HG03565 (cell line): Measurements from ENCODE around the gene COPE.
"Not testable (repeated sequence)": the region's sequence is repeated elsewhere in the genome, so short reads cannot be mapped to it uniquely, and the experiment has no call there.

Source experiments
- ATAC-seq: cut with Tn5 transposase; IDR thresholded peaks from one replicate; pipeline ENCODE4 v1.9.1; 2021; ENCODE audit warnings: mild to moderate bottlenecking, moderate library complexity; ENCODE audit not compliant: unreplicated experiment

The COPE gene

DNA sequence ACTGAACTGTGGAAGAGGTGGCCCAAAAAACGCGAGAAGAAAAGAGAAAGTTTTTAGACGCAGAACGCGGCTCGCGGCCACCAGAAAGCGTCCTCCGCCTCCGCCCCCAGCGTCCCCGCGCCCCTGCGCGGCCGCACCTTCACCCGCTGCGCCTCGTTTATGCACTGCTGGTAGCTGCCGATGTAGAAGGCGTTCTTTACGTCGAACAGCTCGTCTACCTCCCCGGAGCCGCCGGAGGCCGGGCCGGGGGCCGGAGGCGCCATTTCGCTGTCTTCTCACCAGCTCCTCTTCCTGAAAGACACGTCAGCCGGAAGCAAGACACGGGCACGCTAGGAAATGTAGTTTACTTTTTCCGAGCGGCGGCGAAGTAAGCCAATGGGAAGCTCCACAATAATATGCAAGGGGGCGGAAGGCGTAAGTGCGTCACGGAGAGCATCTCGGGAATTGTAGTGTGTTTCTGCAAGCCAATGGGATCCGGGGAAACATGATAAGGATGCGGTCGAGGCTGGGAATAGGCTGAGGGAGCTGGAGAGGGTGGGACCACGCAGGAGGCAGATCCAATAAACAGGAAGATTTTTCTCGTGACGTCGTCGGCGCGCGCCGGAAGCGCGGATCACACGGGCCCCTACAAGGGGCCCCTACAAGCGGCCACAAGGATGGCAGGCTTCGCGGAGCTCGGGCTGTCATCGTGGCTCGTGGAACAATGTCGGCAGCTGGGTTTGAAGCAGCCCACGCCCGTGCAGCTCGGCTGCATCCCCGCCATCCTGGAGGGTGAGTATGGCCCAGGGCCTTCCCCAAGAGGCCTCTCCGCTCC, at the start of gene COPE, which contains the start of gene DDX49:
Gene COPE (minus strand): TSS at position 302 of the 814 bp plus-strand sequence. CDS start 39 bp downstream, at position 263.
Gene DDX49 (plus strand): TSS at position 630 of the 814 bp plus-strand sequence. CDS start 27 bp downstream, at position 657.
- ATAC-seq = peak; percentile 83

DNA sequence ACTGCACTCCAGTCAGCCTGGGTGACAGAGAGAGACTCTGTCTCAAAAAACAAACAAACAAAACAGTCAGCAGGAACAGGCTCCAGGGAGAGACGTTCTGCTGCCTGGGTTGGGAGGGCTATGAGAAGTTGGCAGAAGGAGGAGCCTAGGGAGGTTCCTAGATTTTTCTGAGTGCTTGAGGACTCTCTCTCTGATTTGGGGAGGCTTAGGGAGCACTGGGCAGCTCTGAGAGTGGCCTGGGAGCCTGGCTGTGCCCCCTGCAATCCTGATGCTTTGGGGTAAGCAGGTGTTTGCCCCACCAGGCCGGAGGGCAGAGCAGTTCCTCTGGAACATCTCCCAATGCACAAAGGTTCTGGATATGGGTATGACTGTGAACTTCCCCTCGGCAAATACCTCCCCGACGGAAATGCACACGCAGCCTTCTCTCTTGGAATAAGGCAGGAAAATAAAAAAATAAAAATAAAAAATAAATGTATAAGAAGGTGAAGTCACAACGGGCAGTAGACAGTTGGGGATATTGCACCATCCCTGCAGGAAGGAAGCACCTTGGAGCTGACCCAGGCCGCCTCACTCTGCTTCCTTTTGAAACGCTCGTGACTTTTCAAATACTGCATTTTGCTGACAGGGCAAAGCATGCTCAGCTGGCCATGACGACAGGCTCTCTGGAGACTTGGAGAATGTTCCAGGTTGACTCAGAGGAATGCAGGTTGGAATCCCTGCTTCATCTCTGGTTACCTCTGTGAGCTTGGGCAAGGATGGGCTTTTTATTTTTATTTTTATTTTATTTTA, 48.4 kb upstream of the COPE start:
- ATAC-seq = no peak

DNA sequence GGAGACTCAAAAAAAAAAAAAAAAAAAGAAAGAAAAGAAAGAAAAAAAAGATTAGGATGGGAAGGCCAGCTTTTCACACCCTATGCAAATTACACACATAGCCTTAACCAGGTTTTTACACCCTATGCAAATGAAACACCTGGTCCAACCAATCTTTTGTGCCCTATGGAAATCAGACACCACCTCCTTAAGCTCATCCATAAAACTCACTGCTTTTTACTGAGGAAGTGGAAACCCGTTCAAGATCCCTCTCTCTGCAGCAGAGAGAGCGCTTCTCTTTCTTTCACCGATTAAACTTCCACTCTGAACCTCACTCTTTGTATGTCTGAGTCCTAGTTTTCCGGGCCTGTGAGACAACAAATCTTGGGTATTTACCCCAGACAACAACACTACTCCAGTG, 47.1 kb upstream of the COPE start:
- ATAC-seq = no peak

DNA sequence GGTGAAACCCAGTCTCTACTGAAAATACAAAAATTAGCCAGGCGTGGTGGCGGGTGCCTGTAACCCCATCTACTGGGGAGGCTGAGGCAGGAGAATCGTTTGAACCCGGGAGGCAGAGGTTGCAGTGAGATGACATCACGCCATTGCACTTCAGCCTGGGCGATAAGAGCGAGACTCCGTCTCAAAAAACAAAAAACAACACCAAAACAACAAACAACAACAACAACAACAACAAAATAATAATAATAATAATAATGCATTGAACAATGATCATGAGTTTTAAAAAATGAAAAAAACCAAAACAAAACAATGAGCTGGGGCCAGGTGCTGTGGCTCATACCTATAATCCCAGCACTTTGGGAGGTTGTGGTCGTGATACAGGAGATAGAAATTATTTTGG, 44.9 kb upstream of the COPE start:
- ATAC-seq = no peak

DNA sequence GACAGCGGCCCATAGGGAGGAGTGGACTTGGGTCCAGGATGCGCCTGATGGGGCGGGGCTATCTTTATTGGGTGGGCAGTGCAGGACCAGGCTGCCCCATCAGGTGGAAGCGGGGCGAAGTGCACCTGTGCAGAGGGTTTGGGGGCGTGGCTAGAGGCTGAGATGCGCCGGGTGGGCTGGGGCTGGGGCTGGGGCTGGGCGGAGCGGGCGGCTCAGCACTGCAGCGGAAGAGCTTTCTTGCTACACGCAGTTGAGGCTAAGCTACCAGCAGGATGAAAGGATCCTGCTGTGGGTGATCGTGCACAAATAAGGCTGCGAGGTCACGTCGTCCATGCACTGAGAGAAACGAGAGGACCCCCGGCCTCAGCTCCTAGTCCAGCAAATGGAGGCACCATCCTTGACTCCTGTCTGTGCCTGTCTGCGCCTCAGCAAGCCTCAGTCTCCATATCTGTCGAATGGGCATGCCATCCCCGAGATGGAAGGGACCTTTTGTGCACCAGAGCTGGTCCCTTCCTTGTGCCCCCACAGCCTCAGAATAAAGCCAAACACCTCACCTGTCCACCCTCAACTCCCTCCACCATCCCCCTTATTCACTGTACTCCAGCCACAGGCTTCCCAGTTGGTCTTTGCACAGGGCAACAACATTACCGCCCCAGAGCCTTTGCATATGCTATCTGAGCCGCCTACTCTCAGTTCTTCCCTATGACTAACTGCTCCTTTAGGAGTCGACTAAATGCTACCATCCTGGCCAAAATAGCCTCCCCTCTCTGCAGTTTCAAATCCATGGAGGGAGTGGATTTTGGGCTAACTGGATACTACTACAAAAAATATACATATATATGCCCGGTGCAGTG, 42.8 kb upstream of the COPE start:
- no peak for ATAC-seq

DNA sequence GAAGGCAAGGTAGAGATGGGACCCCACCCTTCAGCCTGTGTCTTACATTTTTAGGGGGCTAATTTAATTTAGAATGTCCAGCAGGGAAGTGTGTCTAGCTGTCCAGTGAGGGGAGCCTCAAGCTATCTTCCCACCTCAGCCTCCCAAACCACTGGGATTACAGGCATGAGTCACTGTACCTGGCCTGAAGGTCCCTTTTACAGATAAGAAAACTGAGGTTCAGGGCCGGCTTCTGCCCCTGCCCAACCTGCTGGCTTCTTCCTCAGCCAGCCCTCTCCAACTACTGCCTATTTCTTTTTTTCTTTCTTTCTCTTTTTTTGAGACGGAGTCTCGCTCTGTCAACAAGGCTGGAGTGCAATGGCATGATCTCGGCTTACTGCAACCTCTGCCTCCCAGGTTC, 41.2 kb upstream of the COPE start:
- no peak for ATAC-seq

DNA sequence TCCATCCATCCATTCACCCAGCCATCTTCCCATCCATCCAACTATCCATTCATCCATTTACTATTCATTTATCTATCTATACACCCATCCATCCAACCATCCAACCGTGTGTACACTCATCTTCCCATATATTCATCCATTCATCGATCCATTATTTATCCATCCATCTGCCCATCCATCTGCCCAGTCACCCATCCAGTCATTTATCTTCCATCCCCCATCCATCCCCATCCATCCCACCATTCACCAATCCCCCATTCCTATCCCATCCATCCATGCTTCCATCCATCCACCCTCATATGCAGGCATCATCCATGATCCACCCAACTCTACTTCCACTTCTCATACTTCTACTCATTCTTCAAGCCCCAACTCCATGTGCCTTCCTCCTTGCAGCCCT, 35.9 kb upstream of the COPE start:
- no peak for ATAC-seq

DNA sequence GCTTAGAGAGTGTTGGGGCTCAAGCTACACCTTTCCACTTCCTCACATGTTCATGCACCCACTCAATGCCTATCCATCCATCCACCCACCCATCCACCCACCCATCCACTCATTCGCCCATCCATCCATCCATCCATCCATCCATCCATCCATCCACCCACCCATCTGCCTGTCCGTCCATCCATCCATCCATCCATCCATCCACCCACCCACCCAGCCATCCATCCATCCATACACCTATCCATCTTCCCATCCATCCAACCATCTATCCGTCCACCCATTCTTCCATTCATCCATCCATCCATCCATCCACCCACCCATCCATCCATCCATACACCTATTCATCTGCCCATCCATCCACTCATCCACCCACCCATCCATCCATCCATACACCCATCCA, 34.9 kb upstream of the COPE start:
- ATAC-seq = no peak

DNA sequence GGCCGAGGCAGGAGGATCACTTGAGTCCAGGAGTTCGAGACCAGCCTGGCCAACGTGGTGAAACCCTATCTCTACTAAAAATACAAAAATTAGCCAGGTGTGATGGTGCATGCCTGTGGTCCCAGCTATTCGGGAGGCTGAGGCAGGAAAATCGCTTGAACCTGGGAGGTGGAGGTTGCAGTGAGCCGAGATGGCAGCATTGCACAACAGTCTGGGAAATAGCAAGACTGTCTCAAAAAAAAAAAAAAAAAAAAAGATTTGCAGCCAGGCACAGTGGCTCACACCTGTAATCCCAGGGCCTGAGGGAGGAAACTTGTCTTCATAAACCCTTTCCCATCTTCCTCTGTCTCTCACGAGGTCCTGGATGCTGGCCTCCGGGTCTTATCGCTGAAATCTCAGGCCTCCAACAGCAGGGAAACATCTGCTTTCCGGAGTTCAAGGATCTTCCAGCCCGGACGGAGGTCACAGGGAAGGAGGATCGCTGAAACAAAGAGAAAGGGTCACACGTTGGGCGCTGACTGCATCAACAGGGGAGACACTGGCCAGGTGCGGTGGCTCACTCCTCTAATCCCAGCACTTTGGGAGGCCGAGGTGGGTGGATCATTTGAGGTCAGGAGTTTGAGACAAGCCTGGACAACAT, 33.3 kb upstream of the COPE start:
- ATAC-seq = not testable (repeated sequence)

DNA sequence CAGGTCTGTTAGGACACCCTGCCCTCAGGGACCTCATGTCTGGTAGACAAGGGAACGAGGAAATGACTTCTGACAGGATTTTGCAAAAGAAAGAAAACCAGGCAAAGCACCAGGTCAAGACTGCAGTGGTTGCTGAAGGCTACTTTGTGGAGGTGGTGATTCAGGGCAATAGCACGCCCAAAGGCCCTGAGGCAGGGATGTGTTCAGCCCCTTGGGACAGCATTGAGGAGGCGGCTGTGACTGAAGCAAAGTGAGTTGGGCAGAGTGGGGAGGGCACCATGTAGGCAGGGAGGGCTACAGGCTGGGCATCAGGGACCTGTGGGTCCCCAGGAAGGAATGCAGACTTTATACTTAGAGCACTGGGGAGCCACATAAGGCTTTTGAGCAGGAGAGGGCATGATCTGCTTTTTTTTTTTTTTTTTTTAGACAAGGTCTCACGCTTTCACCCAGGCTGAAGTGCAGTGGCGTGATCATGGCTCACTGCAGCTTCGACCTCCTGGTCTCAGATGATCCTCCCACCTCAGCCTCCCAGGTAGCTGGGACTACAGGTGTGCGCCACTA, 32.6 kb upstream of the COPE start:
- ATAC-seq = no peak

DNA sequence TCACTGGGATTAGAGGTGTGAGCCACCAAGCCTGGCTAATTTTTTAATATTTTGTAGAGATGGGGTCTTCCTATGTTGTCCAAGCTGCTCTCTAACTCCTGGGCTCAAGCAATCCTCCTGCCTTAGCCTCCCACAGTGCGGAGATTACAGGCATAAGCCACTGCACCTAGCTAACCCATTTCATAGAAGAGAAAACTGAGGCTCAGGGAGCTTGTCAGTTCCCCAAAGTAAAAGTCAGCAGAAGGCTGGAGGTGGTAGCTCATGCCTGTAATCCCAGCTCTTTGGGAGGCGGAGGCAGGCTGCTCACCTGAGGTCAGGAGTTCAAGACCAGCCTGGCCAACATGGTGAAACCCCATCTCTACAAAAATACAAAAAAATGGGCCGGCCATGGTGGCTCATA, 30.7 kb upstream of the COPE start:
- ATAC-seq = no peak

DNA sequence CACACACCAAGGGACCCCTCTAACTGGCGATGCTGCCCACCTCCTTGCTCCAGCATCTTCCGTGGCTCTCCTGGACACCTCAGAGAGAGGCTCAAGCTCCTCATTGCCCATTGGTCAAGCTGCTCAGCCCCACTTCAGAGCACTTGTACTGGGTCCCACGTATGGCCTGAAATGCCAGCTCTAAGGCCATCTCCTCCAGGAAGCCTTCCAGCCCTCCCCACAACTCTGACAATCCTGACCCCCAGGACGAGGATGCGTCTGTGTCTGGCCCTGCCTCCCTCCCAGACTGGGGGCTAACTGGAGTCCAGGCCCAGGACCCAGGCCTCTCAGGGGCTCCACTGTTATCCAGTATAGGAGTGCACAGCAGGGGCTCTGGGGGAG, 29.8 kb upstream of the COPE start:
- no peak for ATAC-seq

DNA sequence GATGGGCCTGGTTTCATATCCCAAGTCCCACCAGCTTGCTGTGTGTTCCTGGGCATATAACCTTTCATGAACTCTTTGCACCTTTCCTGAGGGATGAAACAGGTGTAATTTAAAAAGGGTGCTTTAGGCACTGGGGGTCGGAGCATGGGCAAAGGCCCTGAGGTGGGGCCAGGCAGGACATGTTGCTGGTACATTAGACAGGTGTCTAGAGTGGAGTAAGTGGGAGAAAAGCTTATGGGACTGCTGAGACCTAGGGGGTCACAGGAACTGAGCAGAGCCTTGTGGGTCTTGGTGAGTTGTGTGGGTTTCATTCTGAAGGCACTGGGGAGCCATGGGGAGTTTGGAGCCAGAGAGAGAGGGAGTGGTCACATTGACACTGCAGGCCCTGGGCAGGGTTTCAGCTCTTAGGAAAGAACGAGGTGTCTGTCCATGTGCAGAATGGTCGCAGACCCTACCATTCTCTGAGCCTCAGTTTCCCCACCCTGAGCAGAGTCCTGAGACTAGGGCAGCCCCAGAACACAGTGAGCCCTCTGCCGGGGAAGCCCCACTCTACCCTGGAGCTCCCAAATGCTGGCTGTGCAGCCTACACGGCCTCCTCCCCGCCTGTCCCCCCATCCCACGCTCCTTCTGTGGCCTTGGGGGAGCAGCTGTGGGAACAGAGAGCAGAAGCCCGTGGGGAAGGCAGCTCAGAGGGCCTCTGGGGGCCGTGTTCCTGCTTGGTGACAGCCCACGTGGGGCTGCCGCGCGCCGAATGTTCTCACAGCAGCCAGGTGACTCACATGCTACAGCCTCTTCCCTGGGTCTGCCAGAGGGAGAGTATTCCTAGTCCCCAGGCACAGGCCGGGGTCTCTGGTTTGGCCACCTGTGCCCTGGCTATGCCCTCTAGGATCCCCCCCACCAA, 29.1 kb upstream of the COPE start:
- ATAC-seq = no peak

DNA sequence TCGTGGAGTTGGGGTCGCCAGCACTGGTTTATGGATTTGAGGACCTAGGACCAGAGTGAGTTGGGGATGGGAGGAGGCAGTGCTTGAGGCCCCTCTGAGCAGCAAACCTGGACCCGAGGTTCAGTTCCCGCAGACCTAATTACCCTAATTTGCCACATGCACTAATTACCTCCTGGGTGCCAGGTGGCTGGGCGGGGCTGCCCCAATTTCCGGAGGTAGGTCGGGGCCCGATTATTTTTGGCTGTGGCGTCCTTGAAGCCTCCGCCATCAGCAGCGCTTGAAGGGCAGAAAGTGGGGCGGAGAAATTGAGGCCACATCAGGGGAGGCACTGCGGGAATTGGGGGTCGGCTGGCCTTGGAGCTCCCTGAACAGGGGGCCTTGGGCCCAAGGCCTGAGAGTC, 27.7 kb upstream of the COPE start:
- no peak for ATAC-seq

DNA sequence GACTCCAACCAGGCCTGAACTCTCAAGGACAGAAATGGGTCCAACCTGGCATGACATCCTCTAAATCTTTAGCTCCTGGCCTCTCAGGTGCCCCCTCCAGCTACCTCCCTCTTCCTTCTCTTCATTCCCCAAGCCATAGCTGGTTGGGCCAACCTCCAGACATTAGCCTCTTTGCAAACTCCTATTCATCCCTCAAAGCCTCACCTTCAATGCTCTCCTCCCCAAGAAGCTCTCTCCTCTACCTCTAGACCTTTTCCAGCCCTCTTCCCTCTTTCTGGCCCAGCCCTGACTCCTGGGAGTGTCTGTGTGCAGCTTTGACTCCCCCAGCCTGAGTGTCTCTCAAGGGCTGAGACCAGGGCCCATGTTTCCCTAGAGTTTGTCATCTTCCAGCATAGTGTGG, 27.1 kb upstream of the COPE start:
- no peak for ATAC-seq

DNA sequence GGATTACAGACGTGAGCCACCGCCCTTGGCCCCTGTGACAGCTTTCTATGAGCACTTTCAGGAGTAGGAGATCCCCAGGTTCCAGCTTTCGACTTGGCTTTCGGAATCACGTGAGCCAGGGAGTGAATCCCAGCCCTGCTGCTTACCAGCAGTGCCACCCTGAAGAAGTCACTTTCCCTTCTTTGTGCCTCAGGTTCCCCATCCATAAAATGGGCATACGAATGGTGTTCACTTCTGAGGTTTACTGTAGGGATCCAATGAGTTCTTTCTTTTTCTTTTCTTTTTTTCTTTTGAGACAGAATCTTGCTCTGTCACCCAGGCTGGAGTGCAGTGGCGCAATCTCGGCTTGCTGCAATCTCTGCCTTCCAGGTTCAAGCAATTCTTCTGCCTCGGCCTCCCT, 26.1 kb upstream of the COPE start:
- ATAC-seq = no peak

DNA sequence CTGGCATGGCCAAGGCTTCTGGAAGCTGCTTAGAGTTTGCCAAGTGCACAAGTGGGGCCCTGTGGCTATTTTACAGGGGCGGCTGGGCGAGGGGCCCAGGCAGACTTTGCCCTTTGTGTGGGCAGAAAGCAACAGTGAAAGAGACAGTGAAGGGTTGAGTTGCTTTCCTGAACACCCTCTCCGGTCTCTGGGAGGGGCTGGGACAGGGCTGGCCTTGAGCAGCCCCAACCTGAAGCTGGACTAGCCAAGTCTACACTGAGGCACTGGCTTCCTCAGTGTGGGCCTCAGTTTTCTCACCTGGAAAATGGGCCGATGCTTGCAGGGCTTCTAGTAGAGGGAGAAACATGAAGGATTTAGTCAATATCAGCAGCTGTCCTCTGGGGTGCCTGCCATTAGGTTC, 24.3 kb upstream of the COPE start:
- no peak for ATAC-seq

DNA sequence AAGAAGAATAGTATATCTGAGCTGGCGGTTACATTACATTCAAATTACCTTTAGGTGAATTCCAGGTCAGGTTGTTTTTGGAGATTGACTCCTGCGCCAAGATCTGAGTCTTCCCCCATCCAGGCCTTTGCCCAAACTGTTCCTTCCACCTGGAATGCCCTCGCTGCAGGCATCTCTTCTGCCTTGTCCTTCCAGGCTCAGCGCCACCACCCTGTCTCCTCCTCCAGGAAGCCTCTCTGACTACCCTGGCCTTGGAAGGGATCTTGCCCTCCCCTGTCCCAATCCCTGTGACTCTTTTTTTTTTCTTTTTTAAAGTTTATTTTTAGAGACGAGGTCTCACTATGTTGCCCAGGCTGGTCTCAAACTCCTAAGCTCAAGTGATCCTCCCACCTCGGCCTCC, 23.5 kb upstream of the COPE start:
- no peak for ATAC-seq

DNA sequence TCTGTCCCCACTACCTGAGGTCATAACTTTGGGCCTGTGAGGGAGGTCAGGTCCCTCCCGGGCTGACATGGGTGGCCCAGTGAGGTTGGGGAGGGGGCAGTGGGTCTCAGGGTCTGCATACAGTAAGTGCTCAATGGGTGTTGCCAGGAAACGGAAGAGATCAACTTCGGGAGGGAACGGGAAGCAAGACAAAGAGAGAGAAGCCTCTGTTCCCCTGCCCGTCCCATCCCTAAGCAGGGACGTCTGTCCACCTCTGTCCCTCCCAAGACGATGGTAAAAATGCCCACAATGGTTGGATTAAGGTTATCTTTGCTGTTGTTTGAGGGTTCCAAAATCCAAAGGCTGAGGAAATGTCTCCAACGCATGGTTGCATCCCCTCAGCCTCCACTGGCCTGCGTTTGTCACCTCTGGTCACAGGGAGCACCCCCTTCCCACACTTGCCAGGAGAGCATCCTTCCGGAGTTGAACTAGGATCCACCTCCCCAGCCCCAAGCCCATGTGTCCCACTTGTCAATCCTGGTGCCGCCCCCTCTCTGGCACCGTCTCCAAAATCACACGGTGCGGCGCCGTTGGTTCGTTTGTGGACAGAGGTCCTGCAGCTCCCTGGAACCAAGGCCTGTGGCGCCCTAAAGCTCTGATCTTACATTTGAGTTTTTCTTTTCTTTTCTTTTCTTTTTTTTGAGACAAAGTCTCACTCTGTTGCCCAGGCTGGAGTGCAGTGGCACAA, 22.6 kb upstream of the COPE start:
- ATAC-seq = no peak
